Central memory CD4-positive, alpha-beta T cell (primary cell): Measurements from ENCODE around the gene ZNHIT1.

ENCODE experiments used
- DNase-seq: peaks from one replicate; pipeline ENCODE4 v3.0.0; 2022
- total RNA-seq, 3 experiments: gene quantifications; one replicate each; lab custom pipeline; 2026; lab: John Stamatoyannopoulos, UW

The ZNHIT1 gene
- total RNA-seq, result 33.0 to 39.5 (median 37.9) reads per million in 3 experiments

- peak; percentile 96 for DNase-seq
Measured at GRCh38 chr7:101217388-101218235, at the start of gene ZNHIT1, which contains the start of gene PLOD3. Gene ZNHIT1 (plus strand): TSS chr7:101218165. CDS start chr7:101218196, 31 bp downstream. Gene PLOD3 (minus strand): TSS chr7:101217581. CDS start chr7:101217274, 307 bp downstream.

- DNase-seq, result no peak
Measured at GRCh38 chr7:101168412-101169049, 49.4 kb upstream of the ZNHIT1 start.

- no peak for DNase-seq
Measured at GRCh38 chr7:101169110-101169837, 48.7 kb upstream of the ZNHIT1 start.

GRCh38 chr7:101169838-101170551 is 48.0 kb upstream of the ZNHIT1 start:
- DNase-seq, result peak; percentile 70

GRCh38 chr7:101170617-101171441 is 47.1 kb upstream of the ZNHIT1 start:
- peak; percentile 46 for DNase-seq

- no peak for DNase-seq
Measured at GRCh38 chr7:101171442-101171837, 46.5 kb upstream of the ZNHIT1 start.

GRCh38 chr7:101172005-101172853 is 45.7 kb upstream of the ZNHIT1 start:
- no peak for DNase-seq

GRCh38 chr7:101172854-101173751 is 44.9 kb upstream of the ZNHIT1 start:
- no peak for DNase-seq

GRCh38 chr7:101173752-101174244 is 44.2 kb upstream of the ZNHIT1 start:
- peak; percentile 50 for DNase-seq

- DNase-seq, result no peak
Measured at GRCh38 chr7:101174322-101174854, 43.6 kb upstream of the ZNHIT1 start.

- no peak for DNase-seq
Measured at GRCh38 chr7:101175664-101176063, 42.3 kb upstream of the ZNHIT1 start.

GRCh38 chr7:101177644-101178043 is 40.3 kb upstream of the ZNHIT1 start:
- no peak for DNase-seq

GRCh38 chr7:101179117-101179516 is 38.8 kb upstream of the ZNHIT1 start:
- DNase-seq, result no peak

GRCh38 chr7:101179713-101180112 is 38.3 kb upstream of the ZNHIT1 start:
- DNase-seq, result no peak

- DNase-seq, result no peak
Measured at GRCh38 chr7:101180130-101180755, 37.7 kb upstream of the ZNHIT1 start, which contains the start of gene NAT16. Gene NAT16 (minus strand): TSS chr7:101180293. CDS start chr7:101174807, 5,486 bp downstream.

- DNase-seq, result no peak
Measured at GRCh38 chr7:101185258-101185839, 32.6 kb upstream of the ZNHIT1 start.

GRCh38 chr7:101186194-101186593 is 31.8 kb upstream of the ZNHIT1 start:
- DNase-seq, result no peak

GRCh38 chr7:101186844-101187428 is 31.0 kb upstream of the ZNHIT1 start:
- no peak for DNase-seq
